ENCODE data around the gene R3HDM4. TPM values are rescaled to one million over a fixed set of nuclear protein-coding genes. Genes with fewer than 3 reads are reported as not detected.

Gene R3HDM4
- total and polyA plus RNA-seq, 9 of the 15 experiments (the other 6 are each of a cell fraction or from before 2014, with no cell fraction given): 3.2 to 154 (median 59.0) TPM

GRCh38 chr19:912181-913079 is 589 bp downstream of the R3HDM4 start (continued):
- TF ChIP-seq, protein P1, sequence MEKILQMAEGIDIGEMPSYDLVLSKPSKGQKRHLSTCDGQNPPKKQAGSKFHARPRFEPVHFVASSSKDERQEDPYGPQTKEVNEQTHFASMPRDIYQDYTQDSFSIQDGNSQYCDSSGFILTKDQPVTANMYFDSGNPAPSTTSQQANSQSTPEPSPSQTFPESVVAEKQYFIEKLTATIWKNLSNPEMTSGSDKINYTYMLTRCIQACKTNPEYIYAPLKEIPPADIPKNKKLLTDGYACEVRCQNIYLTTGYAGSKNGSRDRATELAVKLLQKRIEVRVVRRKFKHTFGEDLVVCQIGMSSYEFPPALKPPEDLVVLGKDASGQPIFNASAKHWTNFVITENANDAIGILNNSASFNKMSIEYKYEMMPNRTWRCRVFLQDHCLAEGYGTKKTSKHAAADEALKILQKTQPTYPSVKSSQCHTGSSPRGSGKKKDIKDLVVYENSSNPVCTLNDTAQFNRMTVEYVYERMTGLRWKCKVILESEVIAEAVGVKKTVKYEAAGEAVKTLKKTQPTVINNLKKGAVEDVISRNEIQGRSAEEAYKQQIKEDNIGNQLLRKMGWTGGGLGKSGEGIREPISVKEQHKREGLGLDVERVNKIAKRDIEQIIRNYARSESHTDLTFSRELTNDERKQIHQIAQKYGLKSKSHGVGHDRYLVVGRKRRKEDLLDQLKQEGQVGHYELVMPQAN (IDR thresholded peaks at IDR 0.05; ENCODE audit: borderline replicate concordance): peak; percentile 60
- peak; percentile 17 for TF ChIP-seq TBP (optimal IDR thresholded peaks at IDR 0.05; ENCODE audit: low read depth, low read length)
- TF ChIP-seq BCOR (IDR thresholded peaks at IDR 0.05): no peak
- 0 out of 2 replicates have a peak, but pooled peaks have one; percentile 29 for TF ChIP-seq BRD4 (IDR thresholded peaks at IDR 0.05)
- TF ChIP-seq SUPT5H (IDR thresholded peaks at IDR 0.05): peak; percentile 39
- no peak for TF ChIP-seq SIX5 (IDR thresholded peaks at IDR 0.05; ENCODE audit: borderline replicate concordance in 1 of 2, insufficient read depth in 1 of 2, low read depth in 1 of 2, low read length in 2 of 2)
- TF ChIP-seq HDAC1 (IDR thresholded peaks at IDR 0.05): peak; percentile 20 to 71; a peak in 2 of 4 replicates
- no peak for TF ChIP-seq DIDO1 (tag; IDR thresholded peaks at IDR 0.05; ENCODE audit: low read depth)
- peak; percentile 51 for TF ChIP-seq POLR2AphosphoS5 (IDR thresholded peaks at IDR 0.05; ENCODE audit: control insufficient read depth, insufficient read depth, low read depth, low read length)
- no peak for TF ChIP-seq ZNF589 (CRISPR knock-in tag; IDR thresholded peaks at IDR 0.05; ENCODE audit: low read depth)
- peak; percentile 36; the same call in 1 of the 2 replicates for TF ChIP-seq POLR2A (conservative IDR thresholded peaks at IDR 0.05)
- peak; percentile 15 for TF ChIP-seq RBBP5 (IDR thresholded peaks at IDR 0.05; ENCODE audit: borderline replicate concordance, insufficient read depth, low read length, poor library complexity, severe bottlenecking)
- peak; percentile 29; the same call in 1 of the 2 replicates for TF ChIP-seq NFRKB (IDR thresholded peaks at IDR 0.05; ENCODE audit: low read depth)
- peak; percentile 53 for TF ChIP-seq RBFOX2 (IDR thresholded peaks at IDR 0.05; ENCODE audit: low read depth, low read length)
- TF ChIP-seq MAFG (tag; conservative IDR thresholded peaks at IDR 0.05): no peak

Measured in K562 (cell line).